GM18499 (cell line): ENCODE results near the gene MSRB3.

ENCODE experiments used
- ATAC-seq: cut with Tn5 transposase; IDR thresholded peaks from one replicate; pipeline ENCODE4 v1.9.1; 2021; ENCODE audit warnings: moderate number of reproducible peaks; ENCODE audit not compliant: insufficient read depth, unreplicated experiment

The MSRB3 gene

DNA sequence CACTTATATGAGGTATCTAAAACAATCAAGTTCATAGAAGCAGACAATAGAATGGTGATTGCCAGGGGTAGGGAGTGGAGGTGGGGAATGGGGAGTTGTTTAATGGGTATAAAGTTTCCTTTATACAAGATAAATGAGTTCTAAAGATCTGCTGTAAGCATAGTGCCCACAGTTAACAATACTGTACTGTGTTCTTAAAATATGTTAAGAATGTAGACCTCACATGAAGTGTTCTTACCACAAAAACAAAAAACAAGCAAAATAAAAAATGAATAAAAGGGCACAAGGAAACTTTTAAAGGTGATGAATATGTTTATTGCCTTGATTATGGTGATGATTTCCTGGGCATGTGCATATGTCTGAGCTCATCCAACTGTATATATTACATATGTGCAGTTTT is 211.8 kb downstream of the MSRB3 start:
- ATAC-seq, result no peak

DNA sequence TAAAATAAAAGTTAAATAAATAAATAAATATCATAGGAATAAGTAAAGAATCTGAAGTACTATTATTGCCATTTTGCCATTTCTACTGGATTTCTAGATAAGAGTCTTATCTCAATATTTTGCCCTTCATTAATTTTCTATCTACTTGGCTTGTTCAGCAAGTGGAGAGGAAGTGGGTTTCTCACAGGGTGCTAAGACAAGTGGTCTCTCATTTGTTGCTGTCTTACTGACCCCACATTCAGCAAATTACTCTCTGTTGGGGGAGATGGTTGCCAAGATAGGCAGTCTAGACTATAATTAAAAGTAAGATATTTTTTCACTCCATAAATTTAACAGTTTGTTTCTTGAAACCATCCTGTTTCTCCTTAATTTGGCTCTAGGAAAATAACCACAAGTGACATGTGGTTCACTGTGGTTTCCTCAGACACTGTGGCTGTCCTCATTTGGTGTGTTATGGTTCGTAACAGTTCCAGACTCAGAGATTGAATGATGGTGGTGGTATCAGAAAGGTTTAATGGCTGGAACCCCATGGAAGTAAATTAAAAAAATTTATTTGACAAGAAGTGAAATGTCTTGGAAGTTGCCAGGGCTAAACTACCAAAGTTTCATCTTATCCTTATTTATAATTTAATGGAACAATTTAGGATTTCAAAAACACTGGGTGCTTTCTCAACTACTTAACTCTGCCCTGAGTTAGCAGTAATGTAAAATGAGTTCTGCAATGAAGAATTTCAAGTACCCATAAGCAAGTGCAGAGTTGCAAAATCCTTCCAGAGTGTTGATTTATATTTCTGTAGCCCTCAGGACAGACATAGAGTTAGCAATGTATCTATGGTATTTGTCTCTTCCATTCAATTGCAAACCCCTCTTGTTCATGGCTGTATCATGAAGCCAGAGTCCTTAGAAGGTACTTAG is 214.8 kb downstream of the MSRB3 start:
- no peak for ATAC-seq

DNA sequence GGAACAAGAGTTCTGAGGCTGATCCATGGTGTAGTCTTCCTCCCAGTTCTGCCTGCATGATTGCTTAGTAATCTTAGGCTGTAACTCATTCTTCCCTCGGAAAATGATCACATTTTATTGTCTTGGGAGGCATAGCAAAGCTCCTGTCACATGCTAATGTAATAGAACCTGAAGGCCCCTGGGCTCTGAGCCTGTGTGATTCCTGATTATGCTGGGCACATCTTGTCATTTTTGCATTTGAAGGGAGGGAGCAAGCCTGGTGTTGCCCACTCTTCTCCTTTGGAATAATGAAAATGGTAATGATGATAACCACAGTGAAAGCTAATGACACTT is 215.4 kb downstream of the MSRB3 start:
- no peak for ATAC-seq

DNA sequence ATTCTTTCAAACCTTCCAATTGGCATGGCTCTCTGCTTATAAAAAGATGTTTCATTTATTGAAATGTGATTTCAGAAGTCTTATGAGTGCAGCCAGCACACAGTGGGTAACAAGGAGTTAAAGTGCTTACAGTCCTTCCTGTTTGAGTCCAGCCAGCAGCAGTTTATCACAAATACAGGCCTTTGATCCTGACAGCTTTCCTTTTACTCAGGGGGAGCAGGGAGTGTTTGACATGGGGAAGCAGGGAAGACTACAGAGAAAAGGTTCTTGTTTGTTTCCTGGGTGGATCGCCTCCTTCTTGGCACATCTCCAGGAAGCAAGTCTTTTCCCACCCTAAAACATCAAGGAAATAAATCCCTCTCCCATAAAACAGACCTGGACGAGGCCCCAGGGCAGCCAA is 216.1 kb downstream of the MSRB3 start:
- no peak for ATAC-seq

DNA sequence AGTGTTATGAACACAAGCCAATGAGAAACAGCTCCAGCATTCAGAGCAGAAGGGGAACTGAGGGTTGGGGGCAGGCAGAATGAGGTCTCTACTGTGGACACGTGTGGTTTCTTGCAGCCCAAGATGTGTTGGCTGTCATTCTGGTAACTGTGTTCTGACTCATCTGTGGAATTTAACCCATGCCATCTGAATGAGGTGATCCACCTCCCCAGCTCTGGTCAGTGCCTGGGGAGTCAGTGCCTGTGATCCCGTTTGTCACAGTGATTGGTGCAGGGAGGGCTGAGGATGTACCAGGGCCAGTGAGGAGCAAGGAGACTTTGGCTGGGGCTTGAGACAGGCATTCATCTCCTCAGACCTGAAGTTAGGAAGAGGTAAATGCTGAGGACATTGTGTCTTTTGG is 216.8 kb downstream of the MSRB3 start:
- ATAC-seq, result no peak

DNA sequence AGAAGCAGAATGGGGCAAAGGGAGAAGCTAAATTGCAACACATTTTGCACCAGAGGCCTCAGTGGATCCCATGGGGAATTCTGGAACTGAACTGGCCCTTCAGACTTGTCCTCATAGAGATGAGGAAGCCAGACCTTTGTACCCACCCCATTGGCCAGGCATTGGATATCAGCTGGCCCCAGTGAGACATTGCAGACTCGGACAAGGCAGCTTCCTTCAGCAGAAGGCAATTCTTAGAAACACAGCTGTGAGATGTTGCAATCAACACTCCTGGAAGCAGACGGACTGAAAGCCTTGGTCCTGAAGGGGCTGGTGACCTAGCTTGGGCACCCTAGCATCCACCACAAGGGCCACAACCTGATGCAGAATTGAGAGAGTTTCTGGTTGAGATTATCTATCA is 218.1 kb downstream of the MSRB3 start:
- no peak for ATAC-seq

DNA sequence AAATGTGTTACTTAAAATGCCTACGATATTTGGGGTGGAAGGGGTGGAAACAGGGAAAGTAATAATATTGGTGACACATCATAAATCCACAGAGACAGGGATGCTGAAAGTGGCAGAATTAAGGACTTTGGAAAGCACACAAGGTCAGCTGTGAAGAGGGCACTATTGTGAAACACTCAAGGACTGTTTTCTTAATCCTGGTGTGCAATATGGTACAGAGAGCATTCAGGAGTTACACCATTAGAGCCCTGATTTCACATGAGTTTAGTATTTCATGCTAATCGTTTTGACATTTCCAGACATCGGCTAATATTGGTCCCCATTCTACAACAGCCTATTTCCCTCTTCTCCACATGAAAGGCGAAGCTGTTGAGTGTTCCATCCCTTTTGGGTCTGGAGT is 219.2 kb downstream of the MSRB3 start:
- ATAC-seq, result no peak

DNA sequence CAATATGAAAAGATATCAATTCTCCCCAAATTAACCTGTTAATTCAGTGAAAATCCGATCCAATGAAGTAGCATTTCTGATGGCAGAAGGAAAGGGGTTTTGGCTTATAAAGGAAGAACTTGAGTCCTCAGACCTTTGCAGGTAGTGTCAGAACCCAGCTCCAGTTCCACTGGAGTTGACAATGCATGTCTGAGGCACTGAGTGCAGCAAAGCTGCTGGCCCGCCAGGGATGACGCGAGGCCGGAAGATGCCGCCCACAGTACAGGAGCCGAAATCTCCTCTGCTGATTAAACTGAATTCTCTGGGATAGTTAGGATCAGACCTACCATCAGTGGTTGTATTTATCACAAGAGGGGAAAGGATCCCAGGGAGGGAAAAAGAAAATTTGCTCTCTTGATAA is 220.7 kb downstream of the MSRB3 start:
- no peak for ATAC-seq

DNA sequence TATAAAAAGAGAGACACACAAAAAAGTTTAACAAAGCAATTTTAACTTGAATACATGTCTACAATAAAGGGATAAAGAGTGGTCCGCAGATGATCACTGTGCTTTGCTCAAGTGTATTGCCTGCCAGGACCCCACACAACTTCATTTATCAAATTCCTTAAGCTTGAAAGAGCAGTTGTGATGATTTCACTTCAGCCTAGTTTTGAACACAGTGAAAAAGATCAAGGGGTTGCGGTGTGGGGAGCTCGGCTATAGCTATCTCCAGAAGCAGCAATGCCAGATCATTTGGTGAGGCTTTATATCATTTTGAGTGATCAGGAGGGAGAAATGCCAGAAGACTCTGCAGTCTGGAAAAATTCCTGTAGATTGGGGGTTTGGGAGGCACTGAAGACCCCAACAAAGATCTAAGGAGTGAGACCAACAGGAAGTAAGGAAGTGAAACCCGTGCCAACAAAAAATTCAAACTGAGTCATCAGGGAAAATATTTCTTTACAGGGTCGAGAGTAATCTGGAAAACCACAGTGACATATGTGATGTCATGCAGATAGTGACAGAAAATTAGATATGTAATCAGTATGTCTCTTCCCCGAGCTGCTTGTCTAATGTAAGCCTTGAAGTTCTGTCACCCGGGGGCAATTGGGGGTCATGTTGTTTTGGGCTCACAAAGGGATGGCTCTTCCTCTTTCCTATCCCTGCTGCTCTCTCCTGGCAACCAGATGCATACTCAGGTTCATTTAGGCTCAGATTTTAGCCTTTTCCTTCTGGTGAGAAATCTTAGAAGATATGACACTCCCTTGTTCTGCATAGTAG is 221.8 kb downstream of the MSRB3 start:
- no peak for ATAC-seq

DNA sequence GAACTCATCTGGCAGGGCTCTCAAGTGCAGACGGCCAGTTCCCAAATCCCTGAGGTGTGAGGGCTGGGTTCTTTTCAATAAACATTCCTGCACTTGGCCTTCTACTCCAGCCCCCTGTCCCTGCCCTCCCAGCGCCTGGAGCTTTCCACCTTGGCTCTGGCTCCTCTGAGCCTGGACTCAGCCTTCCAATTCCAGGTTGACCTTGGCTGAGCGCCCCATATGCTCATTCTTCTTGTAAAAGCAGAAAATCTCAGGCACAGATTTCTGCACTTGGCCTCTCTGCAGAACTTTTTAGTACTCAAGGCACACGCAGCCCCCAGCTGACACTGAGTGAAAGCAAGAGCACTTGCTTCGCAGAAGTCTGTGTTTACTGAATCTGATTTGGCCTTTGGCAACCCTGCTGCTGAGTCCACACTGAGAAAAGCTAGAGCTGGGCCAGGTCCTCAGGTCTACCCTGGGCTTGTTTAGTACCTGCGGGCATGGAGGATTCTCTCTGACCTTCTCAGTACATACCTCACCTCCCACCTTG is 222.7 kb downstream of the MSRB3 start:
- ATAC-seq, result no peak

DNA sequence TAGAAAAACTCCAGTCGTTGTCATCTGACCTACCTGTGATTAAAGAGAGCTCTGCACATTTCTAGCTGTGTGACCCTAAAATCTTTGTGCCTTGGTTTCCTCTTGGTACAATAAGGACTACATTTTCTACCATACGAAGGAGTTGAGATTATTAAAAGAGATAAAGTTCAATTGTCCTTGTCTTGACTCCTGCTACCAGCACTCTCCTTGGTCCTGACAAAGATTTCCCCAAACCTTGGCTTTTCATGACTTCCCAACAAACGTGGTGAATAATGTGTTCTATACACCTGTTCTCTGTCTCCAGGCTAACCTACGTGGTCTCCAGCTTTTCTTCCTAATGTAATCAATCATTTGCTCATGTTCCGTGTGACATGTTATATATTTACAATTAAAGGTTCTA is 223.5 kb downstream of the MSRB3 start:
- no peak for ATAC-seq

DNA sequence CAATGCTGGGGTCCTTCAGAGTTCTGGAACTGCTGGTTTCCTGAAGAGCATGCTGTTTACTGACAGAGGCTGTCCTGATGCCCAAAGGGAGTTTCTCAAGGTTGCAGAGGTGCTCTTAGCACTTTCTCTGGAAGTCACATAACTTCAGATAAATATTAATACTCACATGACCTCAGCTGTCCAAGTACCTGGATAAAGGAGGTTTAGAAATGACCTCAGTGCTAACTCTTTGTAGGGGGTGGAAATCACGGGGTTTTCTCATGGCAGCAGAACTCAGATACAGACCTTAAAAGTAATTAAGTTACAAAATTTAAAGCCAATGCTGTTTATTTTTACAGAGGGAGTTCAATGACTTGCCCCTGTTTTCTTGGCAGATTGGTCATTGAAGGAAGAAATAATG is 225.9 kb downstream of the MSRB3 start:
- ATAC-seq, result no peak

DNA sequence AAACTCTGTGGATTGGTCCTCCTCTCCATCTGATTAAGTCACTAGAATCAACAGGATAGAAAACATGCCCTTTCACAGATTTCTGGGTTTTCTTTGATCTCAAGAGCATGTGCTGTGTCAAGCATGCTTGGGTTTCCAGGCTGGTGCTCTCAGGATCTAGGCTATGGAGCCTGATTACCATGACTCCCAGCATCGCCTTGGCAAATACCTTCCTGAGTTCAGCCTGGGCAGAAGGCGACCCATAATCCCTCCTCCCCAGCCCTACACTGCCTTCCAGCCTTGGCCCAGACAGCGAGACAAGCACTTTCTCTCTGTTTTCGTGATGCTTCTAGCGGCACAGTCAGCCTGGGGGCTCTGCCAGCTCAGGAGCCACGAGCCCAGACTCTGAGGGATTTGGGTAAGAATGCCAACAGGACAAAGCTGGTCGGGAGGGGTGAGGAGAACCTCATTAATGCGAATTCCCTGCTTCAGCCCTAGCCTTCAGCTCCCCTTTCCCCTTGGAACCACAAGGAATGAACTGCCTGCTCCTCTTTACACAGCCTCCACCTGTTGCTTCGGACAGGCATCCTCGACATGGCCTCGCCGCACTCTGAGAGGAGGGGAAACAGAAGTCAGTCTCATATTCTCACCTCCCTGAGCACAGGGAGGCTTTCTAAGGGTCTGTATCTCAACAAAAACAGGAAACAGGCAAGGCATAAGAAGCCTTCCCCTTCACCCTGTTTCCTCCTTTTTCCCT is 227.1 kb downstream of the MSRB3 start:
- ATAC-seq, result no peak

DNA sequence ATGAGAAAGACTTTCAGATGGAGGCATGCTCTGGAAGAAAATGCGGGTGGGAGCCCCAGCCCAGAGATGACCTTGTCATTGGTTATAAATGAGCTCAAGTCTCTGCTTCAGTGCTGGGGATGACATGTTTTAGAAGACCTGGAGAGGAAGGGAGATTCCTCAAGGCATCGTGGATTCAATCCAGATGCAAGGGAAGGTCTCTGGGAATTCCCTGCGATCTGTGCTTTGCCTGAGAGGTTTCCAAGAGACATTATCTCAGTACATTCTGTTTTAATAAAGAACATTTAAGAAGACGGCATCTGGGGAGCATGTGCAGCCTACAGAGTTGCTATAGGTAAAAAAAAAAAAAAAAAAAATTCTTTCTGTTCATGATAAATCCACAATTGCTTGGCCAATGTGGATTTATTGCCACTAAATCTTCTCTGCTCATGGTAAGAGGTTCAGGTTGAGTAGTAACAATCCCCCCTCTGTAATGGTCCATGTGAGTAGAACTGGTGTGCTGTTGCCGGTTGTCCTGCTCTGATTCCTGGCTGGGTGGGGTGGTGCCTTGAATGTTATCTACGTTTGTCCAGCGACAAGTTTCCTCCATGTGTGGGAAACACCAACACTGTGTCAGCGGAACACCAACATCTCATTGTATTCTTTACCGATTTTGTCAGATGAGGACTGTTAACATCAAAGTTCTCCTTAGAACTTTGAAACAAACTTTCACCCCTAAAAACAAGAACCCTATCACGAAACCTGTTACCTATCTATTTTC is 230.0 kb downstream of the MSRB3 start:
- no peak for ATAC-seq

DNA sequence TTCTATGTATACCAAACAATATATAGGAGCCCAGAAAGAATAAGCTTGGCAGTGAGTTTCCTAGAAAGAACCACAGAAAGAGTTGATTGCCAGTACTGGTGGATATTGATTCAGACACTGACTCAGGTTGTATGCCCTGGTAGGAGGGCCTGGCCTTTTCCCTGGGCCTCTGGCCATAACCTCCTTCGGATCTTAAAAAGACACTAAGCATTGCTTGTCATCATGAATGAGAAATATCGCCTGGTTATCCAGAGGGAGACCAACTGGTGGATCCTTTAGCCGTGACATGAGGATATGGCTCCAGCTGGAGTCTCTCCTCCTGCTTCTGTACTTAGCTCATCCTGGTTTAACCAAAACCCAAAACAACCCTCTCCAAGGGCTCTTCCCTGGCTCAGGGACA is 231.5 kb downstream of the MSRB3 start:
- ATAC-seq, result no peak

DNA sequence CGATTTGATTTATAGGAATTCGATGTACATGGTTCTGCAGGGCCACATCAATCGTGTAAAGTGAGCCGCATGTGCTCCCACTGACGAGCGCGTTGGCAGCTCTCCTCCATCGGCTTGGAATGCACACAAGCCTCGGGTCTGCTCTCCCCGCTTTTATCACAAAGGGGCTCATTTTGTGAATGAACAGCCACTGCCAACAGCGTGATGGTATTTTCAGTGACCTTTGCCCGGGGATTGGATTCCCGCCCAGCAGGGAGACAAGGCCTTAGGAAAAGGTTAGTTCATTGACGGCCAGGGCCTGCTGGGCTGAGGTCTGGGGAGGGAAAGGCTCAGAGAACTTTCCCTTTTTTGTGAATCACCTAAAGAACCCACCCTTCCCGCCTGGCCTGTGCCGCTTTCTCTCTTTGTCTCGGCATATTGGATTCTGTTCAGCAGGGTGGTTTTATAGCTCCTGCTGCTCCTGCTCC is 232.1 kb downstream of the MSRB3 start:
- ATAC-seq, result no peak

DNA sequence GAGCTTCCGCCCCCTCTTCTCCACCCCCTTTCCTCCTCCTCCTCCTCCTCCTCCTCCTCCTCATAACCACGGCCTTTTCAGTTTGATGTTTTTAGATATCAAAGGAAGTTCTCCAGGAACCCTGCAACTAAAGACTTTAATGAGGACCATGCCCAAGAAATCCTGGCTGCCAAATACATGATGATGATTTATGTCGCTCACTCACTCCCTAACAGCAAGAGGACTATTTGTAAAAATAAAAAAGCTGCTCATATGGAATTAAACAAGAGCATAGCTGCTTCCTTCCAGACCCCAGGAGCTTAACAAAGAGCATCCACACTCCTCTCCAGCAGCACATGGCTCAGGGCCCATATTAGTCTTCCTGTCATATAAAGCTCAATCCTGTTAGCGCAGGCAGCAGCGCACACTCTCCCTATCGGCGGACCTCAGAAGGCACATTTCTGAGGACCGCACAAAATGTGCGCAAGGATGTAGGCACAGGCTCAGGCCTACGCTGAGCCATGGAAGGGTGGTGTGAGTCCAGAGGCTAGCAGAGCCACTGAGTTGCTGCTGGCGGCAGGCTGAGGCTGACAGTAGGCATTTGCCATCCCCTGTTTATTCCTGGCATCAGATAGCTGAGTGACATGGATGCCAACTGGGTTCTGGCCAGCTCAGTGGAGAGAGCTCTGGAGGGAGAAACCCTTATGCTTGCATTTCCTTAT is 232.8 kb downstream of the MSRB3 start:
- ATAC-seq, result no peak

DNA sequence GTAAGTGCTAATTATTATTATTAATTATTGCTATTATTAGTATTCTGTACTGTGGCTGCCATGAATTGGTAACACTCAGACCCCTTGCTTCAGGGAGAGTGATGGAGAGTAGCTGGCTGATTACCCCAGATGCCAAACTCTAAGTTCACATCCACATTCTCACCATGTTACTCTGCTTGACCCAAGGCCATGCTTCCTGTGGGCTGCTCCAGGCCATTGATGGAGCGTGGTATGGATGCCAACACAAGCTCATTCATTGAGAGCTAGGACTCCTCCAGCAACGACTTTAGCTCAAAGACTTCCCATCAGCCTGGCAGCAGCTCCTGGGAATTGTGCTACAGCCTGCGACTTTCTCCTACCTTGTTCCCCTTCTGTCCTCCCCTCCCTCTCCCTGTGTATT is 233.4 kb downstream of the MSRB3 start:
- ATAC-seq, result no peak
